Embryonic facial prominence (tissue), 1 donor: ENCODE measurements around the gene VPS36.
"Not testable (repeated sequence)": the region's sequence is repeated elsewhere in the genome, so short reads cannot be mapped to it uniquely, and the experiment has no call there.

Experiments
- DNase-seq: peaks from one replicate; pipeline ENCODE4 v3.0.0-alpha.2; 2016; ENCODE audit errors: extremely low spot score

The VPS36 gene

GRCh38 chr13:52450012-52450792 is at the start of gene VPS36:
Gene VPS36, minus strand, starts transcription at chr13:52450634. Its CDS starts 40 bp downstream, at chr13:52450594.
- DNase-seq: peak; percentile 93

- not testable (repeated sequence) for DNase-seq
These were observed 47.5 kb upstream of the VPS36 start for GRCh38 chr13:52497979-52498378.

GRCh38 chr13:52494241-52494640 is 43.8 kb upstream of the VPS36 start:
- not testable (repeated sequence) for DNase-seq

GRCh38 chr13:52491015-52491414 is 40.6 kb upstream of the VPS36 start:
- not testable (repeated sequence) for DNase-seq

- not testable (repeated sequence) for DNase-seq
These were observed 38.3 kb upstream of the VPS36 start for GRCh38 chr13:52488763-52489162.

GRCh38 chr13:52487078-52487477 is 36.6 kb upstream of the VPS36 start:
- not testable (repeated sequence) for DNase-seq

- not testable (repeated sequence) for DNase-seq
These were observed 30.4 kb upstream of the VPS36 start for GRCh38 chr13:52480677-52481428.

- not testable (repeated sequence) for DNase-seq
These were observed 18.1 kb upstream of the VPS36 start for GRCh38 chr13:52468487-52468886.

- DNase-seq: no peak
These were observed 13.1 kb upstream of the VPS36 start for GRCh38 chr13:52463526-52463925.

- no peak for DNase-seq
These were observed 10.8 kb upstream of the VPS36 start for GRCh38 chr13:52461265-52461664.

GRCh38 chr13:52459668-52460067 is 9.2 kb upstream of the VPS36 start:
- DNase-seq: no peak

GRCh38 chr13:52455677-52456041 is 5.2 kb upstream of the VPS36 start:
- no peak for DNase-seq

- DNase-seq: peak; percentile 89
These were observed 4.6 kb upstream of the VPS36 start, which contains the start of gene CKAP2 for GRCh38 chr13:52454820-52455676. Gene CKAP2, plus strand, starts transcription at chr13:52455478. Its CDS starts 79 bp downstream, at chr13:52455557.

GRCh38 chr13:52454459-52454819 is 4.0 kb upstream of the VPS36 start:
- no peak for DNase-seq

- no peak for DNase-seq
These were observed 2.0 kb upstream of the VPS36 start for GRCh38 chr13:52452470-52452869.

- DNase-seq: no peak
These were observed 836 bp upstream of the VPS36 start for GRCh38 chr13:52451135-52451804.

- no peak for DNase-seq
These were observed 321 bp upstream of the VPS36 start for GRCh38 chr13:52450793-52451116.

- no peak for DNase-seq
These were observed 963 bp downstream of the VPS36 start for GRCh38 chr13:52449331-52450011.

- DNase-seq: no peak
These were observed 2.5 kb downstream of the VPS36 start for GRCh38 chr13:52447815-52448552.

- no peak for DNase-seq
These were observed 3.1 kb downstream of the VPS36 start for GRCh38 chr13:52447354-52447753.
